GM23338 (cell line): ENCODE results near the gene TEKT3. TPM values are rescaled to one million over a fixed set of nuclear protein-coding genes. Genes with fewer than 3 reads are reported as not detected.
A peak's percentile ranks its signal among the peaks of the same experiment; 100 is the strongest.

Source experiments
- ATAC-seq: fragments of 200-7000 bp; cut with Tn5 transposase; 3 replicates; pipeline ENCODE4 v1.9.1; 2020
- DNase-seq: peaks from one replicate; pipeline ENCODE4 v3.0.0-alpha.2; 2015; ENCODE audit warnings: low spot score
- H2AFZ ChIP-seq: fragments of 200-600 bp; sonication (generic); 2 replicates; pipeline ENCODE4 v1.8.0; 2016; ENCODE audit warnings: antibody characterized with exemption, mild to moderate bottlenecking, moderate library complexity
- H3F3A ChIP-seq: fragments of 200-600 bp; sonication (generic); replicated peaks from 2 replicates; pipeline ENCODE4 v1.8.0; 2017; ENCODE audit warnings: antibody characterized with exemption, mixed run types, low read depth
- H3K27ac ChIP-seq: fragments of 200-600 bp; sonication (generic); 2 replicates; pipeline ENCODE4 v1.6.1; 2016; ENCODE audit warnings: low read depth
- H3K27me3 ChIP-seq: fragments of 200-600 bp; sonication (generic); 2 replicates; pipeline ENCODE4 v1.8.0; 2016; ENCODE audit warnings: mild to moderate bottlenecking, mixed run types, moderate library complexity; ENCODE audit not compliant: insufficient read depth
- H3K36me3 ChIP-seq: fragments of 200-600 bp; sonication (generic); 2 replicates; pipeline ENCODE4 v1.8.0; 2016; ENCODE audit warnings: mild to moderate bottlenecking; ENCODE audit not compliant: insufficient read depth
- H3K4me1 ChIP-seq: fragments of 200-600 bp; sonication (generic); 2 replicates; pipeline ENCODE4 v1.8.0; 2016; ENCODE audit warnings: mild to moderate bottlenecking, moderate library complexity; ENCODE audit not compliant: insufficient read depth
- H3K4me2 ChIP-seq: fragments of 200-600 bp; sonication (generic); 2 replicates; pipeline ENCODE4 v1.7.1; 2017; ENCODE audit warnings: mixed run types
- H3K4me3 ChIP-seq: fragments of 200-600 bp; sonication (generic); 2 replicates; pipeline ENCODE4 v1.6.1; 2016; ENCODE audit warnings: mixed run types
- H3K79me2 ChIP-seq: fragments of 200-600 bp; sonication (generic); replicated peaks from 2 replicates; pipeline ENCODE4 v1.8.0; 2017; ENCODE audit warnings: mild to moderate bottlenecking; ENCODE audit not compliant: insufficient read depth
- H3K9me2 ChIP-seq: fragments of 200-600 bp; sonication (generic); 2 replicates; pipeline ENCODE4 v1.8.0; 2017; ENCODE audit not compliant: insufficient read depth
- H4K20me1 ChIP-seq: fragments of 200-600 bp; sonication (generic); replicated peaks from 2 replicates; pipeline ENCODE4 v1.8.0; 2017; ENCODE audit warnings: mild to moderate bottlenecking; ENCODE audit not compliant: insufficient read depth
- H3K27ac Mint-ChIP-seq: 2 replicates; pipeline ENCODE4 v1.8.0; 2020; ENCODE audit warnings: inconsistent platforms, mild to moderate bottlenecking, moderate library complexity, mixed read lengths
- H3K27me3 Mint-ChIP-seq: 3 replicates; pipeline ENCODE4 v1.8.0; 2022; ENCODE audit warnings: low read depth, mild to moderate bottlenecking, moderate library complexity, mixed read lengths, inconsistent platforms; ENCODE audit not compliant: insufficient read depth, poor library complexity
- H3K36me3 Mint-ChIP-seq: 3 replicates; pipeline ENCODE4 v1.8.0; 2021; ENCODE audit warnings: low read depth, mild to moderate bottlenecking, inconsistent platforms, moderate library complexity, mixed read lengths
- H3K4me1 Mint-ChIP-seq: 3 replicates; pipeline ENCODE4 v1.8.0; 2020; ENCODE audit warnings: mild to moderate bottlenecking, inconsistent platforms, mixed read lengths
- H3K4me3 Mint-ChIP-seq: 3 replicates; pipeline ENCODE4 v1.8.0; 2021; ENCODE audit warnings: moderate library complexity, mild to moderate bottlenecking, inconsistent platforms, mixed read lengths
- H3K9me3 Mint-ChIP-seq: 3 replicates; pipeline ENCODE4 v1.8.0; 2020; ENCODE audit warnings: moderate library complexity, mild to moderate bottlenecking, inconsistent platforms, mixed read lengths
- EZH2phosphoT487 ChIP-seq: fragments of 200-600 bp; sonication (generic); IDR thresholded peaks from one replicate; pipeline ENCODE4 v1.8.1; 2018; ENCODE audit warnings: antibody characterized with exemption; ENCODE audit not compliant: unreplicated experiment
- JUNB ChIP-seq: IDR thresholded peaks from one replicate; pipeline ENCODE4 v1.6.1; 2016; ENCODE audit warnings: antibody characterized with exemption; ENCODE audit not compliant: unreplicated experiment
- NANOG ChIP-seq: IDR thresholded peaks from 2 replicates; pipeline ENCODE4 v1.6.1; 2016; ENCODE audit warnings: antibody characterized with exemption, borderline replicate concordance
- POLR2AphosphoS5 ChIP-seq: IDR thresholded peaks from 2 replicates; pipeline ENCODE4 v1.6.1; 2016; ENCODE audit warnings: antibody characterized with exemption, low read depth
- STAT1 ChIP-seq: IDR thresholded peaks from one replicate; pipeline ENCODE4 v1.6.1; 2016; ENCODE audit warnings: antibody characterized with exemption; ENCODE audit not compliant: unreplicated experiment
- ZNF114 ChIP-seq: fragments of 250-450 bp; sonication (Bioruptor Pico); IDR thresholded peaks from 2 replicates; pipeline ENCODE4 v1.5.0; 2020; ENCODE audit warnings: mild to moderate bottlenecking, moderate library complexity
- ZNF331 ChIP-seq: fragments of 250-450 bp; sonication (Bioruptor Pico); IDR thresholded peaks from 2 replicates; pipeline ENCODE4 v1.5.0; 2020; ENCODE audit warnings: low read depth, mild to moderate bottlenecking, moderate library complexity
- polyA plus RNA-seq: library from polyadenylated mRNA; unstranded; fragments of >200 nt; fragmentation: Nextera tagmentation; extraction: Ambion mirVana; gene quantifications from 2 replicates; pipeline ENCODE4 v1.2.1, GENCODE V29; 2016
- total RNA-seq: library from RNA; depleted of rRNA; stranded (reverse); fragments of >200 nt; shearing (Covaris generic); gene quantifications from 2 replicates; pipeline ENCODE4 v1.2.3, GENCODE V29; 2014
- TF ChIP-seq, protein P1 (sequence below): IDR thresholded peaks from 2 replicates; pipeline ENCODE4 v1.6.1; 2016; ENCODE audit warnings: antibody characterized with exemption
- TF ChIP-seq, protein P2 (sequence below): fragments of 250-450 bp; sonication (Bioruptor Pico); IDR thresholded peaks from 2 replicates; pipeline ENCODE4 v1.5.0; 2020; ENCODE audit warnings: mild to moderate bottlenecking, moderate library complexity
- TF ChIP-seq, protein P3 (sequence below), 2 experiments: fragments of 200-600 bp in 1 of 2; sonication (generic) in 1 of 2; conservative IDR thresholded peaks; 2 replicates each; pipeline versions ENCODE4 v1.5.1 to v1.6.1; 2016 to 2017; ENCODE audit warnings: antibody characterized with exemption in 2 of 2, low read depth in 2 of 2, mild to moderate bottlenecking in 2 of 2, moderate library complexity in 1 of 2

TEKT3 gene
- total and polyA plus RNA-seq, 2 experiments from 2014 or later = 1.6 to 2.0 TPM

DNA sequence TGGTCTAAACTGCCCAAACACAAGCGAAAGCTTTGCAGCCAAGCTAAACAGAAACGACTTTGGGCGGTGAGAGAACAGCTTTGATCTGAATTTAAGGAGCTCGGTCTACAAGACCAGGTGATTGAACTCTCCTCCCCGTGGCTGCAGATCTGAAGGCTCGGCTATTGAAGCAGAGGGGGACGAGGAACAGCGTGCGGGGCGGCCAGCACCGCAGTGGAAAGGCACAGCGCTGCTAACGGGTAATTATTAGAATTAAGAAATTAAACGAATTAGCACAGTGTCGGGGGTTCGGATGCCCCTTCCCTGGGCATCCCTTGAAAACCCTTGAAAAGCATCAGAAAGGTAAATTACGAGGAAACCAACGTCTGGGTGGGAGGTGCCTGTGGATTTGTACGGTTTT is 431 bp downstream of the TEKT3 start:
- peaks cover 10% of the 10 kb centered on the region; the same call in 2 of the 3 replicates for H3K9me3 Mint-ChIP-seq
- Histone ChIP-seq H3K79me2 (no peaks in the 10 kb centered on the region), H3F3A (peaks cover 3% of the 10 kb centered on the region; the same call in 1 of the 2 replicates), H4K20me1 (no peaks in the 10 kb centered on the region; the same call in 1 of the 2 replicates), H3K4me1 (peaks cover 3% of the 10 kb centered on the region), H3K27ac (no peak overlapping the region), H3K27me3 (peaks cover 15% of the 10 kb centered on the region), H3K36me3 (no peaks in the 10 kb centered on the region), H3K9me2 (0 out of 2 replicates have a peak, but pooled peaks cover 3% of the 10 kb centered on the region), H2AFZ (peak overlapping the region; percentile 98), H3K4me3 (peak overlapping the region; percentile 87), H3K4me2 (peak overlapping the region; percentile 95)
- 0 out of 2 replicates have a peak overlapping the region, but pooled peaks have one; percentile 5 for H3K27ac Mint-ChIP-seq
- DNase-seq = peak; percentile 60
- peak; percentile 56 for ATAC-seq
- H3K27me3 Mint-ChIP-seq = peaks cover 5% of the 10 kb centered on the region
- H3K4me1 Mint-ChIP-seq = peaks cover 7% of the 10 kb centered on the region; the same call in 2 of the 3 replicates
- peaks cover 3% of the 10 kb centered on the region; the same call in 2 of the 3 replicates for H3K36me3 Mint-ChIP-seq
- TF ChIP-seq, protein P1, sequence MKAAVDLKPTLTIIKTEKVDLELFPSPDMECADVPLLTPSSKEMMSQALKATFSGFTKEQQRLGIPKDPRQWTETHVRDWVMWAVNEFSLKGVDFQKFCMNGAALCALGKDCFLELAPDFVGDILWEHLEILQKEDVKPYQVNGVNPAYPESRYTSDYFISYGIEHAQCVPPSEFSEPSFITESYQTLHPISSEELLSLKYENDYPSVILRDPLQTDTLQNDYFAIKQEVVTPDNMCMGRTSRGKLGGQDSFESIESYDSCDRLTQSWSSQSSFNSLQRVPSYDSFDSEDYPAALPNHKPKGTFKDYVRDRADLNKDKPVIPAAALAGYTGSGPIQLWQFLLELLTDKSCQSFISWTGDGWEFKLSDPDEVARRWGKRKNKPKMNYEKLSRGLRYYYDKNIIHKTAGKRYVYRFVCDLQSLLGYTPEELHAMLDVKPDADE = no peak
- peak overlapping the region; percentile 82 for H3K4me3 Mint-ChIP-seq

DNA sequence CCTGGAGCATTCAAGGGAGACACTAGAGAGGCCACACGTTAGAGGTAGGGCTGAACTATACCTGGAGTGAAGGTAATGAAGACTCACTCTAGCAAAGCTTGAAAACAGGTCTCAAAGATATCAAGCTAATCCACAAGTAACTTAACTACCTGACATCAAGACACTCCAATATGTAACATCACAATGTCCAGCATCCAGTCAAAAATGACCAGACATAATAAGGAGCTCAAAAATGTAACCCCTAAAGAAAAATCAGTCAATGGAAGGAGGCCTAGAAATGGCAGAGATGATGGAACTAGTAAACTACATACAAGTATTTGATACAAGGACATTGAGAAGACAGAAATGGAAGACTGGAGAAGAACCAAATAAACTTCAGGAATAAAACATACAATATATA is 6.0 kb downstream of the TEKT3 start:
- Histone ChIP-seq H3F3A (no peaks in the 10 kb centered on the region), H3K36me3 (no peaks in the 10 kb centered on the region), H3K4me1 (peaks cover 18% of the 10 kb centered on the region), H3K27me3 (peaks cover 2% of the 10 kb centered on the region), H3K4me3 (no peak overlapping the region), H3K4me2 (no peak overlapping the region), H3K9me2 (0 out of 2 replicates have a peak, but pooled peaks cover 3% of the 10 kb centered on the region), H2AFZ (no peak overlapping the region), H4K20me1 (no peaks in the 10 kb centered on the region), H3K79me2 (no peaks in the 10 kb centered on the region), H3K27ac (no peak overlapping the region)
- Mint-ChIP-seq H3K4me3 (no peak overlapping the region), H3K36me3 (peaks cover 12% of the 10 kb centered on the region; the same call in 2 of the 3 replicates), H3K4me1 (peaks cover 24% of the 10 kb centered on the region), H3K27ac (no peak overlapping the region), H3K27me3 (peaks cover 2% of the 10 kb centered on the region), H3K9me3 (peaks cover 25% of the 10 kb centered on the region)
- ATAC-seq (no peak), DNase-seq (no peak)
- no peak for TF ChIP-seq ZNF331 (CRISPR knock-in tag)
- TF ChIP-seq NANOG = no peak
- TF ChIP-seq ZNF114 = no peak
- TF ChIP-seq, protein P2, sequence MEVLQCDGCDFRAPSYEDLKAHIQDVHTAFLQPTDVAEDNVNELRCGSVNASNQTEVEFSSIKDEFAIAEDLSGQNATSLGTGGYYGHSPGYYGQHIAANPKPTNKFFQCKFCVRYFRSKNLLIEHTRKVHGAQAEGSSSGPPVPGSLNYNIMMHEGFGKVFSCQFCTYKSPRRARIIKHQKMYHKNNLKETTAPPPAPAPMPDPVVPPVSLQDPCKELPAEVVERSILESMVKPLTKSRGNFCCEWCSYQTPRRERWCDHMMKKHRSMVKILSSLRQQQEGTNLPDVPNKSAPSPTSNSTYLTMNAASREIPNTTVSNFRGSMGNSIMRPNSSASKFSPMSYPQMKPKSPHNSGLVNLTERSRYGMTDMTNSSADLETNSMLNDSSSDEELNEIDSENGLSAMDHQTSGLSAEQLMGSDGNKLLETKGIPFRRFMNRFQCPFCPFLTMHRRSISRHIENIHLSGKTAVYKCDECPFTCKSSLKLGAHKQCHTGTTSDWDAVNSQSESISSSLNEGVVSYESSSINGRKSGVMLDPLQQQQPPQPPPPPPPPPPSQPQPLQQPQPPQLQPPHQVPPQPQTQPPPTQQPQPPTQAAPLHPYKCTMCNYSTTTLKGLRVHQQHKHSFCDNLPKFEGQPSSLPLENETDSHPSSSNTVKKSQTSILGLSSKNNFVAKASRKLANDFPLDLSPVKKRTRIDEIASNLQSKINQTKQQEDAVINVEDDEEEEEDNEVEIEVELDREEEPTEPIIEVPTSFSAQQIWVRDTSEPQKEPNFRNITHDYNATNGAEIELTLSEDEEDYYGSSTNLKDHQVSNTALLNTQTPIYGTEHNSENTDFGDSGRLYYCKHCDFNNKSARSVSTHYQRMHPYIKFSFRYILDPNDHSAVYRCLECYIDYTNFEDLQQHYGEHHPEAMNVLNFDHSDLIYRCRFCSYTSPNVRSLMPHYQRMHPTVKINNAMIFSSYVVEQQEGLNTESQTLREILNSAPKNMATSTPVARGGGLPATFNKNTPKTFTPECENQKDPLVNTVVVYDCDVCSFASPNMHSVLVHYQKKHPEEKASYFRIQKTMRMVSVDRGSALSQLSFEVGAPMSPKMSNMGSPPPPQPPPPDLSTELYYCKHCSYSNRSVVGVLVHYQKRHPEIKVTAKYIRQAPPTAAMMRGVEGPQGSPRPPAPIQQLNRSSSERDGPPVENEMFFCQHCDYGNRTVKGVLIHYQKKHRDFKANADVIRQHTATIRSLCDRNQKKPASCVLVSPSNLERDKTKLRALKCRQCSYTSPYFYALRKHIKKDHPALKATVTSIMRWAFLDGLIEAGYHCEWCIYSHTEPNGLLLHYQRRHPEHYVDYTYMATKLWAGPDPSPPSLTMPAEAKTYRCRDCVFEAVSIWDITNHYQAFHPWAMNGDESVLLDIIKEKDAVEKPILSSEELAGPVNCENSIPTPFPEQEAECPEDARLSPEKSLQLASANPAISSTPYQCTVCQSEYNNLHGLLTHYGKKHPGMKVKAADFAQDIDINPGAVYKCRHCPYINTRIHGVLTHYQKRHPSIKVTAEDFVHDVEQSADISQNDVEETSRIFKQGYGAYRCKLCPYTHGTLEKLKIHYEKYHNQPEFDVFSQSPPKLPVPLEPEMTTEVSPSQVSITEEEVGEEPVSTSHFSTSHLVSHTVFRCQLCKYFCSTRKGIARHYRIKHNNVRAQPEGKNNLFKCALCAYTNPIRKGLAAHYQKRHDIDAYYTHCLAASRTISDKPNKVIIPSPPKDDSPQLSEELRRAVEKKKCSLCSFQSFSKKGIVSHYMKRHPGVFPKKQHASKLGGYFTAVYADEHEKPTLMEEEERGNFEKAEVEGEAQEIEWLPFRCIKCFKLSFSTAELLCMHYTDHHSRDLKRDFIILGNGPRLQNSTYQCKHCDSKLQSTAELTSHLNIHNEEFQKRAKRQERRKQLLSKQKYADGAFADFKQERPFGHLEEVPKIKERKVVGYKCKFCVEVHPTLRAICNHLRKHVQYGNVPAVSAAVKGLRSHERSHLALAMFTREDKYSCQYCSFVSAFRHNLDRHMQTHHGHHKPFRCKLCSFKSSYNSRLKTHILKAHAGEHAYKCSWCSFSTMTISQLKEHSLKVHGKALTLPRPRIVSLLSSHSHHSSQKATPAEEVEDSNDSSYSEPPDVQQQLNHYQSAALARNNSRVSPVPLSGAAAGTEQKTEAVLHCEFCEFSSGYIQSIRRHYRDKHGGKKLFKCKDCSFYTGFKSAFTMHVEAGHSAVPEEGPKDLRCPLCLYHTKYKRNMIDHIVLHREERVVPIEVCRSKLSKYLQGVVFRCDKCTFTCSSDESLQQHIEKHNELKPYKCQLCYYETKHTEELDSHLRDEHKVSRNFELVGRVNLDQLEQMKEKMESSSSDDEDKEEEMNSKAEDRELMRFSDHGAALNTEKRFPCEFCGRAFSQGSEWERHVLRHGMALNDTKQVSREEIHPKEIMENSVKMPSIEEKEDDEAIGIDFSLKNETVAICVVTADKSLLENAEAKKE (CRISPR knock-in tag) = no peak
- TF ChIP-seq JUNB = no peak
- no peak for TF ChIP-seq EZH2phosphoT487
- TF ChIP-seq, protein P1 = no peak
- no peak for TF ChIP-seq POLR2AphosphoS5
- no peak for TF ChIP-seq STAT1
- TF ChIP-seq, protein P3, sequence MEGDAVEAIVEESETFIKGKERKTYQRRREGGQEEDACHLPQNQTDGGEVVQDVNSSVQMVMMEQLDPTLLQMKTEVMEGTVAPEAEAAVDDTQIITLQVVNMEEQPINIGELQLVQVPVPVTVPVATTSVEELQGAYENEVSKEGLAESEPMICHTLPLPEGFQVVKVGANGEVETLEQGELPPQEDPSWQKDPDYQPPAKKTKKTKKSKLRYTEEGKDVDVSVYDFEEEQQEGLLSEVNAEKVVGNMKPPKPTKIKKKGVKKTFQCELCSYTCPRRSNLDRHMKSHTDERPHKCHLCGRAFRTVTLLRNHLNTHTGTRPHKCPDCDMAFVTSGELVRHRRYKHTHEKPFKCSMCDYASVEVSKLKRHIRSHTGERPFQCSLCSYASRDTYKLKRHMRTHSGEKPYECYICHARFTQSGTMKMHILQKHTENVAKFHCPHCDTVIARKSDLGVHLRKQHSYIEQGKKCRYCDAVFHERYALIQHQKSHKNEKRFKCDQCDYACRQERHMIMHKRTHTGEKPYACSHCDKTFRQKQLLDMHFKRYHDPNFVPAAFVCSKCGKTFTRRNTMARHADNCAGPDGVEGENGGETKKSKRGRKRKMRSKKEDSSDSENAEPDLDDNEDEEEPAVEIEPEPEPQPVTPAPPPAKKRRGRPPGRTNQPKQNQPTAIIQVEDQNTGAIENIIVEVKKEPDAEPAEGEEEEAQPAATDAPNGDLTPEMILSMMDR (conservative IDR thresholded peaks at IDR 0.05; ENCODE audit: low read depth in 2 of 2) = no peak
